ENCODE results near the gene JAKMIP3.

Gene JAKMIP3

DNA sequence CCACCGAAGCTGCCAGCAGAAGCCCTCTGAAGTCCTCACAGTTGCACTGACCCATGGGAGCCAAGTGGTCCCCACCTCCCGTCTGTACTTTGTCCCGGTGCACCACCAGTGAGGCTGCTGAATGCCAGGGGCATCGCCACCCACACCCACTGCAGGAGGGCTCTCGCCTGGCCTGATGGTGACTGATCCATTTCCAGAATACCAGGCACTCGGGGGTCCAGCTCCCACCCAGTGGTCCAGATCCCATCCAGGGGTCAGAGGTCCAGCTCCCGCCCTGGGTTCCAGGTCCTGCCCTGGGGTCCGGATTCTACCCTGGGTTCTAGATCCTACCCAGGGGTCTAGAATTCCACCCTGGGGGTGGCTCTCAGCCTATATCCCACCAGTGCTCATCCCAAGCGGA is 9.1 kb upstream of the JAKMIP3 start:
- Histone ChIP-seq H3K27ac (ENCODE audit: low read length) (no peak overlapping the region), H3K79me2 (ENCODE audit: low read length) (no peaks in the 10 kb centered on the region), H2AFZ (ENCODE audit: low read depth, low read length) (no peak overlapping the region), H3K4me2 (ENCODE audit: low read length) (no peak overlapping the region), H3K9me3 (ENCODE audit: insufficient read depth, low read length) (no peaks in the 10 kb centered on the region), H3K4me1 (ENCODE audit: low read length) (no peaks in the 10 kb centered on the region), H3K9ac (ENCODE audit: low read length) (no peak overlapping the region), H3K27me3 (ENCODE audit: low read depth, low read length) (no peaks in the 10 kb centered on the region), H3K36me3 (replicated peaks; ENCODE audit: low read depth, low read length) (no peaks in the 10 kb centered on the region), H4K20me1 (ENCODE audit: insufficient read depth, low read length) (no peaks in the 10 kb centered on the region), H3K4me3 (ENCODE audit: low read length) (no peak overlapping the region)
- TF ChIP-seq, protein P1, sequence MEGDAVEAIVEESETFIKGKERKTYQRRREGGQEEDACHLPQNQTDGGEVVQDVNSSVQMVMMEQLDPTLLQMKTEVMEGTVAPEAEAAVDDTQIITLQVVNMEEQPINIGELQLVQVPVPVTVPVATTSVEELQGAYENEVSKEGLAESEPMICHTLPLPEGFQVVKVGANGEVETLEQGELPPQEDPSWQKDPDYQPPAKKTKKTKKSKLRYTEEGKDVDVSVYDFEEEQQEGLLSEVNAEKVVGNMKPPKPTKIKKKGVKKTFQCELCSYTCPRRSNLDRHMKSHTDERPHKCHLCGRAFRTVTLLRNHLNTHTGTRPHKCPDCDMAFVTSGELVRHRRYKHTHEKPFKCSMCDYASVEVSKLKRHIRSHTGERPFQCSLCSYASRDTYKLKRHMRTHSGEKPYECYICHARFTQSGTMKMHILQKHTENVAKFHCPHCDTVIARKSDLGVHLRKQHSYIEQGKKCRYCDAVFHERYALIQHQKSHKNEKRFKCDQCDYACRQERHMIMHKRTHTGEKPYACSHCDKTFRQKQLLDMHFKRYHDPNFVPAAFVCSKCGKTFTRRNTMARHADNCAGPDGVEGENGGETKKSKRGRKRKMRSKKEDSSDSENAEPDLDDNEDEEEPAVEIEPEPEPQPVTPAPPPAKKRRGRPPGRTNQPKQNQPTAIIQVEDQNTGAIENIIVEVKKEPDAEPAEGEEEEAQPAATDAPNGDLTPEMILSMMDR (IDR thresholded peaks at IDR 0.05; ENCODE audit: low read depth, low read length): no peak
- no peak for TF ChIP-seq EZH2phosphoT487 (IDR thresholded peaks at IDR 0.05; ENCODE audit: low read depth)

DNA sequence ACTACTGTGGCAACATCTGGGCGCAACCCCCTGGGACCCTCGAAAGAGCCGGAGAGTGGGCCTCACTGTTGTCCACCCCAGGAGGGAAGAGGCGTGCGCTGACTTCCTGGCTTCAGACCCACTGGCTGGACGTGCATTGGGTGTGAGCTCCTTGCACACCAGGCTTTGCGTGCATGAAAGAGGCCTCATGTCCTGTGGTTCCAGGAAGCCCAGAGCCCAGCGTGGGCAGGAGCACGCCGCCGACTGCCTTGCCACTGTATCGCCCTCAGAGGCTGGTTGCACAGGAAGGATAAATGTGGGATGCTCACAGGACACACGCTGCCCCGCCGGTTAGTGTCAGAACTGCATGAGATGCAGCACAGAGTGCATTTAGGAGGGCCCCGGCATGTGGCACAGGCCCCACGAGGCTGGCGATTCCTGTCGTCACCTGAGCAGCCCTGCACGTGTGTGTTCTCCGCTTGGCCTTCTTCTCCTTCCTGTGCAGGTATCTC is 8.5 kb upstream of the JAKMIP3 start:
- Histone ChIP-seq H3K9ac (ENCODE audit: low read length) (no peak overlapping the region), H3K36me3 (replicated peaks; ENCODE audit: low read depth, low read length) (no peaks in the 10 kb centered on the region), H3K4me1 (ENCODE audit: low read length) (no peaks in the 10 kb centered on the region), H3K27ac (ENCODE audit: low read length) (no peak overlapping the region), H3K4me3 (ENCODE audit: low read length) (no peak overlapping the region), H3K79me2 (ENCODE audit: low read length) (no peaks in the 10 kb centered on the region), H3K4me2 (ENCODE audit: low read length) (no peak overlapping the region), H3K9me3 (ENCODE audit: insufficient read depth, low read length) (no peaks in the 10 kb centered on the region), H2AFZ (ENCODE audit: low read depth, low read length) (no peak overlapping the region), H4K20me1 (ENCODE audit: insufficient read depth, low read length) (no peaks in the 10 kb centered on the region), H3K27me3 (ENCODE audit: low read depth, low read length) (no peaks in the 10 kb centered on the region)
- TF ChIP-seq, protein P1 (IDR thresholded peaks at IDR 0.05; ENCODE audit: low read depth, low read length): no peak
- TF ChIP-seq EZH2phosphoT487 (IDR thresholded peaks at IDR 0.05; ENCODE audit: low read depth): no peak

DNA sequence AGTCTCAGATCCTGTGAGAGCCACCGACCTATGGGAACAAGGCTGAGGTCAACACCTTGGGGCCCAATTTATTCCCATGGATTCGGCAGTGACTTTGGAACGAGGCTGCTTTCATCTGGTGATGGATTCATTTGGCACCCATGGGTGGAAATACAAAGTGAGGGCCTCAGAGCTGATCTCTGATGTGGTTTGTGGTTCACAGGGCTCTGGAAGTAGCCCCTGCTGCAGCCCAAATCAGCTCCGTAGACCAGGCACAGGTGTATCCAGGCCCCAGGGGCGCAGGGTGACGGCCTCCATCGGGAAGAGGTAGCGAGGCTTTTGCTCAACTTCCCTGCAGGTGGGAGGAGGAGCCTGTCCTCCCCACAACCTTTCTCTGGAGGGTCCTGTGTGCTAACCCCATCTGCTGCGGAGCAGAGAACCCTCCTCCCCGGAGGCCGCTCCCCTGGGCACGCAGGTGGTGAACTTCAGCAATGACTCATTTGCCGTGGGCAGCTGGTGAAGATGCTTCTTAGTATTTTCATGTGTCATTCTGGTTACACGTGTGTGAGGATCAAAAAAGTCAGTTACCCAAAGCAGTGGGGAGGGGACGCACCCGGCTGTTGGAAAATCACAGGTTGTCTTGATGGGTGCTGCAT is 7.5 kb upstream of the JAKMIP3 start:
- Histone ChIP-seq H3K9me3 (ENCODE audit: insufficient read depth, low read length) (no peaks in the 10 kb centered on the region), H3K4me1 (ENCODE audit: low read length) (no peaks in the 10 kb centered on the region)

More for the DNA sequence above, 7.5 kb upstream of the JAKMIP3 start:
- no peak for TF ChIP-seq EZH2phosphoT487 (IDR thresholded peaks at IDR 0.05; ENCODE audit: low read depth)
- TF ChIP-seq, protein P1 (IDR thresholded peaks at IDR 0.05; ENCODE audit: low read depth, low read length): no peak
- Histone ChIP-seq H3K79me2 (ENCODE audit: low read length) (no peaks in the 10 kb centered on the region), H3K27me3 (ENCODE audit: low read depth, low read length) (no peaks in the 10 kb centered on the region), H2AFZ (ENCODE audit: low read depth, low read length) (no peak overlapping the region), H4K20me1 (ENCODE audit: insufficient read depth, low read length) (no peaks in the 10 kb centered on the region), H3K9ac (ENCODE audit: low read length) (no peak overlapping the region), H3K27ac (ENCODE audit: low read length) (no peak overlapping the region), H3K4me3 (ENCODE audit: low read length) (no peak overlapping the region), H3K36me3 (replicated peaks; ENCODE audit: low read depth, low read length) (no peaks in the 10 kb centered on the region), H3K4me2 (ENCODE audit: low read length) (no peak overlapping the region)
